ENCODE measurements around the gene MAL.

DNA sequence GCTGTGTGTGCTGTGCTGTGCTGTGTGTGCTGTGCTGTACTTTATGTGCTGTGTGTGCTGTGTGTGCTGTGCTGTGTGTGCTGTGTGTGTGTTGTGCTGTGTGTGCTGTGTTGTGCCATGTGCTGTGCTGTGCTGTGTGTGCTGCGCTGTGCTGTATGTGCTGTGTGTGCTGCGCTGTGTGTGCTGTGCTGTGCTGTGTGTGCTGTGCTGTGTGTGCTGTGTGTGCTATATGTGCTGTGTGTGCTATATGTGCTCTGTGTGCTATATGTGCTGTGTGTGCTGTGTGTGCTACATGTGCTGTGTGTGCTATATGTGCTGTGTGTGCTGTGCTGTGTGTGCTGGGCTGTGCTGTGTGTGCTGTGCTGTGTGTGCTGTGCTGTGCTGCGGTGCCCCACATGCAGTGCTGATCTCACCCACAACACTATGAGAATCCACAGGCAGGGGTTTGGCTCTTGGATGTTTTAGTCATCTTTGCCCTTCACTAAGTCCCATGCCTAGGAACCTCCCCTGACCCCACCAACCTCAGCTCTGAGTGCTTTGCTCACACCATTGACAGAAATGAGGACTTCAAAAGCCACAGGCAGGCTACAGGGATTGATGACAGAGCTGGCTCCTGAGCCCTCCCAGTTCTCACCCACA lies 30.5 kb upstream of the MAL start:
- TF ChIP-seq CTCF (IDR thresholded peaks at IDR 0.05) (no peak), EZH2 (IDR thresholded peaks at IDR 0.05) (no peak)
